H9 (cell line): ENCODE data around the gene HS3ST1. TPM values are rescaled to one million over a fixed set of nuclear protein-coding genes. Genes with fewer than 3 reads are reported as not detected.

Experiments used
- DNase-seq: peaks from one replicate; pipeline ENCODE4 v3.0.0-alpha.2; 2017
- H2AFZ ChIP-seq: one replicate; pipeline ENCODE4 v1.6.1; 2013; ENCODE audit warnings: mild to moderate bottlenecking, low read length, control low read depth, moderate library complexity
- H2AK5ac ChIP-seq: 2 replicates; pipeline ENCODE4 v1.6.1; 2013; ENCODE audit warnings: low read length, control low read depth, mixed read lengths; ENCODE audit not compliant: insufficient read length
- H2BK120ac ChIP-seq: one replicate; pipeline ENCODE4 v1.6.1; 2013; ENCODE audit warnings: low read depth, mild to moderate bottlenecking, low read length, control low read depth, inconsistent platforms; ENCODE audit not compliant: poor library complexity, severe bottlenecking
- H2BK12ac ChIP-seq: 2 replicates; pipeline ENCODE4 v1.6.1; 2013; ENCODE audit warnings: low read length, control low read depth, mixed read lengths, low read depth; ENCODE audit not compliant: insufficient read length
- H2BK15ac ChIP-seq: 2 replicates; pipeline ENCODE4 v1.6.1; 2013; ENCODE audit warnings: low read depth, low read length, control low read depth
- H2BK20ac ChIP-seq: one replicate; pipeline ENCODE4 v1.6.1; 2013; ENCODE audit warnings: low read depth, mild to moderate bottlenecking, low read length, control low read depth, inconsistent platforms; ENCODE audit not compliant: poor library complexity, severe bottlenecking
- H2BK5ac ChIP-seq: 2 replicates; pipeline ENCODE4 v1.6.1; 2013; ENCODE audit warnings: low read length, control low read depth, mixed read lengths; ENCODE audit not compliant: insufficient read length
- H3K14ac ChIP-seq: 2 replicates; pipeline ENCODE4 v1.6.1; 2013; ENCODE audit warnings: low read length, control low read depth; ENCODE audit not compliant: insufficient read depth
- H3K18ac ChIP-seq: 2 replicates; pipeline ENCODE4 v1.6.1; 2013; ENCODE audit warnings: low read depth, mild to moderate bottlenecking, mixed read lengths, low read length, control low read depth; ENCODE audit not compliant: insufficient read length
- H3K23ac ChIP-seq: 2 replicates; pipeline ENCODE4 v1.6.1; 2013; ENCODE audit warnings: low read length, control low read depth, mixed read lengths, low read depth; ENCODE audit not compliant: insufficient read length
- H3K23me2 ChIP-seq: 2 replicates; pipeline ENCODE4 v1.6.1; 2013; ENCODE audit warnings: low read depth, mild to moderate bottlenecking, mixed read lengths, low read length, control low read depth; ENCODE audit not compliant: insufficient read length, poor library complexity, severe bottlenecking
- H3K27ac ChIP-seq: 2 replicates; pipeline ENCODE4 v1.5.1; 2013; ENCODE audit warnings: low read length, control low read depth, mixed read lengths, low read depth; ENCODE audit not compliant: insufficient read length
- H3K27me3 ChIP-seq: 2 replicates; pipeline ENCODE4 v1.6.1; 2013; ENCODE audit warnings: low read length, control low read depth, inconsistent platforms; ENCODE audit not compliant: insufficient read depth
- H3K4ac ChIP-seq: 2 replicates; pipeline ENCODE4 v1.6.1; 2013; ENCODE audit warnings: low read depth, mild to moderate bottlenecking, control low read depth, inconsistent platforms, low read length, moderate library complexity
- H3K4me1 ChIP-seq: 2 replicates; pipeline ENCODE4 v1.6.1; 2013; ENCODE audit warnings: low read length, control low read depth, inconsistent platforms; ENCODE audit not compliant: insufficient read depth
- H3K4me2 ChIP-seq: 2 replicates; pipeline ENCODE4 v1.6.1; 2013; ENCODE audit warnings: low read length, control low read depth, mixed read lengths; ENCODE audit not compliant: insufficient read length, insufficient read depth
- H3K56ac ChIP-seq: 2 replicates; pipeline ENCODE4 v1.6.1; 2013; ENCODE audit warnings: low read depth, mild to moderate bottlenecking, mixed read lengths, low read length, control low read depth; ENCODE audit not compliant: insufficient read length
- H3K79me1 ChIP-seq: 2 replicates; pipeline ENCODE4 v1.6.1; 2013; ENCODE audit warnings: low read depth, mild to moderate bottlenecking, moderate library complexity, low read length, control low read depth, inconsistent platforms; ENCODE audit not compliant: insufficient read depth, poor library complexity, severe bottlenecking
- H3K79me2 ChIP-seq: 2 replicates; pipeline ENCODE4 v1.6.1; 2013; ENCODE audit warnings: low read length, control low read depth, inconsistent platforms; ENCODE audit not compliant: insufficient read depth
- H3K9ac ChIP-seq: 2 replicates; pipeline ENCODE4 v1.6.1; 2013; ENCODE audit warnings: low read length, control low read depth, mixed read lengths; ENCODE audit not compliant: insufficient read length; ENCODE audit errors: extremely low read depth
- H3K9me3 ChIP-seq: one replicate; pipeline ENCODE4 v1.6.1; 2013; ENCODE audit warnings: low read depth, low read length, inconsistent platforms; ENCODE audit not compliant: control insufficient read depth
- H3T11ph ChIP-seq: one replicate; pipeline ENCODE4 v1.6.1; 2013; ENCODE audit warnings: mild to moderate bottlenecking, low read length, control low read depth, inconsistent platforms
- H4K20me1 ChIP-seq: one replicate; pipeline ENCODE4 v1.6.1; 2013; ENCODE audit not compliant: control insufficient read depth, insufficient read length, insufficient read depth
- H4K5ac ChIP-seq: 2 replicates; pipeline ENCODE4 v1.6.1; 2013; ENCODE audit warnings: low read depth, mild to moderate bottlenecking, mixed read lengths, low read length, control low read depth; ENCODE audit not compliant: insufficient read length
- H4K8ac ChIP-seq: replicated peaks from 2 replicates; pipeline ENCODE4 v1.6.1; 2013; ENCODE audit warnings: low read length, control low read depth, mixed read lengths, low read depth; ENCODE audit not compliant: insufficient read length
- H4K91ac ChIP-seq: 2 replicates; pipeline ENCODE4 v1.6.1; 2013; ENCODE audit warnings: low read depth, mild to moderate bottlenecking, moderate library complexity, mixed read lengths, low read length, control low read depth; ENCODE audit not compliant: insufficient read length
- H3K27ac Mint-ChIP-seq, 3 experiments: 2 replicates in 2 of 3; 3 replicates in 1 of 3; pipeline ENCODE4 v1.8.0; 2020 to 2021; ENCODE audit warnings: mixed read lengths in 3 of 3, mild to moderate bottlenecking in 1 of 3, moderate library complexity in 1 of 3
- H3K27me3 Mint-ChIP-seq: 2 replicates; pipeline ENCODE4 v1.8.0; 2021; ENCODE audit warnings: low read depth, mild to moderate bottlenecking, moderate library complexity, mixed read lengths
- H3K36me3 Mint-ChIP-seq, 3 experiments: 2 replicates in 2 of 3; 3 replicates in 1 of 3; pipeline ENCODE4 v1.8.0; 2020 to 2021; ENCODE audit warnings: low read depth in 3 of 3, mixed read lengths in 3 of 3; ENCODE audit not compliant: insufficient read depth in 1 of 3
- H3K4me1 Mint-ChIP-seq, 2 experiments: 2 replicates each; pipeline ENCODE4 v1.8.0; 2020; ENCODE audit warnings: mixed read lengths in 2 of 2
- H3K4me3 Mint-ChIP-seq, 2 experiments: 2 replicates in 1 of 2; 3 replicates in 1 of 2; pipeline ENCODE4 v1.8.0; 2020 to 2021; ENCODE audit warnings: mild to moderate bottlenecking in 2 of 2, mixed read lengths in 2 of 2, moderate library complexity in 1 of 2
- H3K9me3 Mint-ChIP-seq, 2 experiments: 2 replicates in 1 of 2; 3 replicates in 1 of 2; pipeline ENCODE4 v1.8.0; 2020; ENCODE audit warnings: mild to moderate bottlenecking in 2 of 2, mixed read lengths in 2 of 2, moderate library complexity in 1 of 2
- CTCF ChIP-seq: fragments of 200-600 bp; sonication (generic); conservative IDR thresholded peaks from 3 replicates; pipeline ENCODE4 v1.8.0; 2021; ENCODE audit warnings: antibody characterized with exemption, mild to moderate bottlenecking
- WGBS: extraction: QIAGEN DNeasy Blood & Tissue Kit; methylation state at CpG from one replicate; pipeline ENCODE4 v1.1.7; 2013; ENCODE audit warnings: missing lambda C conversion rate, low lambda C conversion rate, mixed read lengths; ENCODE audit not compliant: insufficient read length; ENCODE audit errors: extremely low coverage; 5-methylcytosine and 5-hydroxymethylcytosine counted together
- total RNA-seq: library from RNA; stranded (reverse); gene quantifications from 2 replicates; pipeline ENCODE4 v1.2.1, GENCODE V29; 2021

The HS3ST1 gene
- total RNA-seq, 1 experiment from 2014 or later = 0.04 TPM

- Histone ChIP-seq H3K23me2 (no peaks in the 10 kb centered on the region), H4K5ac (no peak overlapping the region), H4K91ac (no peak overlapping the region), H3K27me3 (no peaks in the 10 kb centered on the region), H3K79me1 (no peaks in the 10 kb centered on the region), H2BK120ac (no peak overlapping the region), H3T11ph (no peak overlapping the region), H2BK15ac (no peak overlapping the region), H3K18ac (no peak overlapping the region), H2BK12ac (no peak overlapping the region), H3K9me3 (no peaks in the 10 kb centered on the region), H3K4me1 (no peaks in the 10 kb centered on the region), H3K4me2 (no peak overlapping the region), H2AK5ac (no peak overlapping the region), H3K14ac (no peak overlapping the region), H3K9ac (no peak overlapping the region), H2BK5ac (no peak overlapping the region), H3K79me2 (no peaks in the 10 kb centered on the region), H2AFZ (no peak overlapping the region), H4K8ac (no peak overlapping the region), H2BK20ac (no peak overlapping the region), H3K56ac (no peak overlapping the region), H3K27ac (no peak overlapping the region), H3K4ac (no peak overlapping the region), H4K20me1 (no peaks in the 10 kb centered on the region), H3K23ac (no peak overlapping the region)
- Mint-ChIP-seq H3K4me3 (no peak overlapping the region), H3K27me3 (no peaks in the 10 kb centered on the region), H3K4me1 (peaks cover 0 to 4% of the 10 kb centered on the region in 2 experiments; a peak in 2 of 4 replicates), H3K36me3 (no peaks in the 10 kb centered on the region), H3K27ac (no peak overlapping the region), H3K9me3 (peaks cover 2 to 3% of the 10 kb centered on the region in 2 experiments; a peak in 1 of 5 replicates)
- TF ChIP-seq CTCF = no peak
- WGBS = no CpG with 5 or more reads among the region's 53 CpGs
- no peak for DNase-seq
These were observed 60.0 kb downstream of the HS3ST1 start for GRCh38 chr4:11368701-11369115.
